Activated CD8-positive, alpha-beta T cell treated with anti-CD3 and anti-CD28 coated beads for 36 hours (primary cell): ENCODE results near the gene TEX35. TPM values are rescaled to one million over a fixed set of nuclear protein-coding genes. Genes with fewer than 3 reads are reported as not detected.

ENCODE experiments used
- ATAC-seq: fragments of 200-7000 bp; cut with Tn5 transposase; one replicate; pipeline ENCODE4 v1.10.0; 2021; ENCODE audit warnings: mild to moderate bottlenecking, moderate library complexity
- CTCF ChIA-PET: fragments of 350-600 bp; sonication (Branson Sonifier 250); formaldehyde crosslinking; loops from one replicate; lab custom pipeline; 2021; ENCODE audit warnings: antibody characterized with exemption; lab: Charles Lee
- POLR2A ChIA-PET: fragments of 350-600 bp; sonication (Branson Sonifier 250); formaldehyde crosslinking; loops from one replicate; lab custom pipeline; 2021; ENCODE audit warnings: antibody characterized with exemption; lab: Charles Lee
- DNase-seq: peaks from one replicate; pipeline ENCODE4 v3.0.0-alpha.2; 2020
- H3K27ac Mint-ChIP-seq: one replicate; pipeline ENCODE4 v1.8.0; 2021; ENCODE audit warnings: mild to moderate bottlenecking, mixed read lengths
- H3K27me3 Mint-ChIP-seq: one replicate; pipeline ENCODE4 v1.8.0; 2021; ENCODE audit warnings: mixed read lengths
- H3K36me3 Mint-ChIP-seq: one replicate; pipeline ENCODE4 v1.8.0; 2021; ENCODE audit warnings: low read depth, mixed read lengths
- H3K4me1 Mint-ChIP-seq: one replicate; pipeline ENCODE4 v1.8.0; 2021; ENCODE audit warnings: low read depth, mixed read lengths
- H3K4me3 Mint-ChIP-seq: one replicate; pipeline ENCODE4 v1.8.0; 2021; ENCODE audit warnings: mild to moderate bottlenecking, moderate library complexity, mixed read lengths
- H3K9me3 Mint-ChIP-seq: one replicate; pipeline ENCODE4 v1.8.0; 2021; ENCODE audit warnings: mixed read lengths
- intact Hi-C: fragments of 100-400 bp; cut with micrococcal nuclease; formaldehyde crosslinking; loops from one replicate; pipeline ENCODE4 v1.10.0; 2022
- total RNA-seq, 2 experiments: library from RNA; stranded (reverse); gene quantifications; one replicate each; pipeline ENCODE4 v1.2.3, GENCODE V29; 2021
- TF ChIP-seq, protein P1 (sequence below): fragments of 200-600 bp; IDR thresholded peaks from one replicate; pipeline ENCODE4 v1.8.0; 2022; ENCODE audit warnings: antibody characterized with exemption, mild to moderate bottlenecking

TEX35 gene
- total RNA-seq, 2 experiments from 2014 or later: not detected

GRCh38 chr1:178500091-178500770, 12.7 kb upstream of the TEX35 start:
- POLR2A ChIA-PET: no interaction called here
- CTCF ChIA-PET: interaction anchor here (0.8 to 5.5 kb wide), 15 partner anchors 8 to 503 kb away, joined by 3 to 62 read pairs (median 6); partner anchors contain the start of gene TEX35
- no peak for ATAC-seq
- Mint-ChIP-seq H3K36me3 (no peaks in the 10 kb centered on the region), H3K9me3 (no peaks in the 10 kb centered on the region), H3K4me3 (no peak overlapping the region), H3K27me3 (no peaks in the 10 kb centered on the region), H3K27ac (no peak overlapping the region), H3K4me1 (no peaks in the 10 kb centered on the region)
- no peak for DNase-seq
- TF ChIP-seq, protein P1, sequence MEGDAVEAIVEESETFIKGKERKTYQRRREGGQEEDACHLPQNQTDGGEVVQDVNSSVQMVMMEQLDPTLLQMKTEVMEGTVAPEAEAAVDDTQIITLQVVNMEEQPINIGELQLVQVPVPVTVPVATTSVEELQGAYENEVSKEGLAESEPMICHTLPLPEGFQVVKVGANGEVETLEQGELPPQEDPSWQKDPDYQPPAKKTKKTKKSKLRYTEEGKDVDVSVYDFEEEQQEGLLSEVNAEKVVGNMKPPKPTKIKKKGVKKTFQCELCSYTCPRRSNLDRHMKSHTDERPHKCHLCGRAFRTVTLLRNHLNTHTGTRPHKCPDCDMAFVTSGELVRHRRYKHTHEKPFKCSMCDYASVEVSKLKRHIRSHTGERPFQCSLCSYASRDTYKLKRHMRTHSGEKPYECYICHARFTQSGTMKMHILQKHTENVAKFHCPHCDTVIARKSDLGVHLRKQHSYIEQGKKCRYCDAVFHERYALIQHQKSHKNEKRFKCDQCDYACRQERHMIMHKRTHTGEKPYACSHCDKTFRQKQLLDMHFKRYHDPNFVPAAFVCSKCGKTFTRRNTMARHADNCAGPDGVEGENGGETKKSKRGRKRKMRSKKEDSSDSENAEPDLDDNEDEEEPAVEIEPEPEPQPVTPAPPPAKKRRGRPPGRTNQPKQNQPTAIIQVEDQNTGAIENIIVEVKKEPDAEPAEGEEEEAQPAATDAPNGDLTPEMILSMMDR: no peak
- intact Hi-C loops: loop anchor here (5.0 kb wide), 1 partner anchor 188 kb away; no protein-coding TSS in a partner anchor

- TF ChIP-seq, protein P1: no peak
- Mint-ChIP-seq H3K27ac (no peak overlapping the region), H3K4me1 (no peaks in the 10 kb centered on the region), H3K36me3 (no peaks in the 10 kb centered on the region), H3K4me3 (no peak overlapping the region), H3K9me3 (no peaks in the 10 kb centered on the region), H3K27me3 (no peaks in the 10 kb centered on the region)
- ChIA-PET POLR2A (no interaction called here), CTCF (interaction anchor here (0.7 to 5.5 kb wide), 24 partner anchors 9 to 502 kb away, joined by 3 to 62 read pairs (median 3); partner anchors contain the start of gene TEX35)
- DNase-seq (no peak), ATAC-seq (no peak)
- intact Hi-C loops: loop anchor here (5.0 kb wide), 1 partner anchor 189 kb away; no protein-coding TSS in a partner anchor
Measured at GRCh38 chr1:178500936-178501554, 11.9 kb upstream of the TEX35 start.

DNA sequence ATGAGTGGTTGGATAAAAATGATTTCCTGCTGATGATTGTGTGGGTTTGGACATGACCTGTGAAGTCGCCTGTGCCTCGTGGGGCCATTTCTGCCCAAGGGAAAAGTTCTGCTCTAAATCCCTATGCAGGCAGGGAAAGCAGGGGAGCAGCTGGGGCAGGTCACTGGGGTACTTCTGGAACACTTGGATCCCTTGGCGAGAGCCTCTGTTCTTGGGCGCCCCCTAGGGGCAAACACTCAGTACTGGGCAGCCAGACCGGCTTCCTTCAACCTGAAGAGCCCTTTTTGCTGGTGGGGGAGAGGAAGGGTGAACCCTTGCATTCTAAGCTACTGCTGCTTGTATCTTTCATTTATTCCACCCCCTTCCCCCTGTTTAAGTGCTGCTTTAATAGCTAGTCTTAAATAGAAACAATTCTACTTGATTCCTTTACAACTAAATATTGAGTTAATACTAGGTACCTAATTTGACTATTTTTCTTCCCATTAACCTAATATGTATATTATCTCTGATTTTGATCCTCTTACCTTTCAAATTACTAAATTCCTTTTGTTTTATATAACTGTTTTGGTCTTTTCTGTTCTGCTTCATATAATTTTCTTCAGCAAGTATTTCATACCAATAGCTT, 11.1 kb upstream of the TEX35 start:
- Mint-ChIP-seq H3K4me3 (no peak overlapping the region), H3K9me3 (no peaks in the 10 kb centered on the region), H3K27ac (no peak overlapping the region), H3K36me3 (no peaks in the 10 kb centered on the region), H3K27me3 (no peaks in the 10 kb centered on the region), H3K4me1 (no peaks in the 10 kb centered on the region)
- TF ChIP-seq, protein P1: peak; percentile 64
- ATAC-seq (peak; percentile 85), DNase-seq (peak; percentile 71)
- ChIA-PET CTCF (interaction anchor here (0.6 to 5.5 kb wide), 25 partner anchors 10 to 1082 kb away, joined by 3 to 62 read pairs (median 3); partner anchors contain the start of gene TEX35), POLR2A (no interaction called here)
- intact Hi-C loops: loop anchor here (5.0 kb wide), 1 partner anchor 190 kb away; no protein-coding TSS in a partner anchor

- POLR2A ChIA-PET: no interaction called here
- Mint-ChIP-seq H3K9me3 (no peaks in the 10 kb centered on the region), H3K27me3 (no peaks in the 10 kb centered on the region), H3K4me3 (no peak overlapping the region), H3K4me1 (no peaks in the 10 kb centered on the region), H3K27ac (no peak overlapping the region), H3K36me3 (no peaks in the 10 kb centered on the region)
- CTCF ChIA-PET: interaction anchor here (0.6 to 5.5 kb wide), 20 partner anchors 10 to 1082 kb away, joined by 3 to 62 read pairs (median 3); partner anchors contain the start of gene TEX35
- no peak for DNase-seq
- TF ChIP-seq, protein P1: no peak
- no peak for ATAC-seq
- intact Hi-C loops: loop anchor here (5.0 kb wide), 1 partner anchor 190 kb away; no protein-coding TSS in a partner anchor
Measured at GRCh38 chr1:178502330-178502714, 10.6 kb upstream of the TEX35 start.
